GM12878 (cell line): ENCODE results near the gene RAB13. TPM values are rescaled to one million over a fixed set of nuclear protein-coding genes. Genes with fewer than 3 reads are reported as not detected.
A peak's percentile ranks its signal among the peaks of the same experiment; 100 is the strongest.

Experiments
- CREB1 ChIP-seq: IDR thresholded peaks from 2 replicates; pipeline ENCODE4 v1.6.1; 2012; ENCODE audit warnings: low read depth, mild to moderate bottlenecking, inconsistent platforms
- ESRRA ChIP-seq: IDR thresholded peaks from 2 replicates; pipeline ENCODE4 v1.6.1; 2012; ENCODE audit warnings: mild to moderate bottlenecking, low read length, improper control_type of control experiment
- HDGF ChIP-seq: fragments of 450-650 bp; IDR thresholded peaks from 2 replicates; pipeline ENCODE4 v1.6.1; 2016; ENCODE audit warnings: antibody characterized with exemption
- IKZF2 ChIP-seq, 2 experiments: fragments of 450-650 bp; IDR thresholded peaks; 2 replicates each; pipeline ENCODE4 v1.6.1; 2017; ENCODE audit warnings: mild to moderate bottlenecking in 2 of 2, moderate library complexity in 2 of 2
- MEF2A ChIP-seq: IDR thresholded peaks from 2 replicates; pipeline ENCODE4 v1.6.1; 2011; ENCODE audit warnings: low read depth, mild to moderate bottlenecking, low read length, moderate library complexity; ENCODE audit not compliant: insufficient read depth
- MXI1 ChIP-seq: fragments of 150-350 bp; IDR thresholded peaks from 2 replicates; pipeline ENCODE4 v1.6.1; 2011; ENCODE audit warnings: low read depth, mild to moderate bottlenecking, inconsistent platforms, low read length, improper control_type of control experiment
- POLR2A ChIP-seq: IDR thresholded peaks from 2 replicates; pipeline ENCODE4 v1.6.1; 2011; ENCODE audit warnings: low read depth, mild to moderate bottlenecking, low read length
- POU2F2 ChIP-seq: IDR thresholded peaks from 3 replicates; pipeline ENCODE4 v1.6.1; 2011; ENCODE audit warnings: low read depth, mild to moderate bottlenecking, low read length, borderline replicate concordance
- SIX5 ChIP-seq: IDR thresholded peaks from 2 replicates; pipeline ENCODE4 v1.6.1; 2011; ENCODE audit warnings: mild to moderate bottlenecking, low read depth, low read length, moderate library complexity; ENCODE audit not compliant: severe bottlenecking
- STAT1 ChIP-seq: fragments of 450-650 bp; conservative IDR thresholded peaks from 2 replicates; pipeline ENCODE4 v1.6.1; 2014; ENCODE audit warnings: antibody characterized with exemption, mild to moderate bottlenecking
- TAF1 ChIP-seq: IDR thresholded peaks from 2 replicates; pipeline ENCODE4 v1.6.1; 2011; ENCODE audit warnings: mild to moderate bottlenecking, low read depth, low read length, borderline replicate concordance
- TBL1XR1 ChIP-seq: IDR thresholded peaks from 2 replicates; pipeline ENCODE4 v1.6.1; 2012; ENCODE audit warnings: low read depth, low read length, improper control_type of control experiment
- YY1 ChIP-seq: IDR thresholded peaks from 2 replicates; pipeline ENCODE4 v1.6.1; 2011; ENCODE audit warnings: low read depth, mild to moderate bottlenecking, low read length
- polyA plus RNA-seq, 11 experiments: library from polyadenylated mRNA; depleted of rRNA in 4 of 11; unstranded in 6 of 11; stranded (reverse) in 5 of 11; fragments of >200 nt; fragmentation: Nextera tagmentation in 4 of 11; fragmentation: Illumina TruSeq in 1 of 11; extraction: Ambion mirVana in 4 of 11; extraction: Trizol in 1 of 11; gene quantifications; 1 replicate in 1 of 11; 2 replicates in 10 of 11; pipeline versions ENCODE4 v1.2.1 to v1.2.3, GENCODE V29; 2011 to 2016; ENCODE audit warnings: inconsistent platforms in 2 of 11, missing spikeins in 2 of 11, low read depth in 1 of 11
- total RNA-seq, 4 experiments: library from RNA; depleted of rRNA in 3 of 4; stranded (reverse); fragments of >200 nt in 3 of 4; fragmentation: Illumina TruSeq in 1 of 4; extraction: Trizol in 1 of 4; gene quantifications; 2 replicates each; pipeline versions ENCODE4 v1.2.1 to v1.2.3, GENCODE V29; 2013 to 2021
- TF ChIP-seq, protein P1 (sequence below): fragments of 450-650 bp; IDR thresholded peaks from 2 replicates; pipeline ENCODE4 v1.6.1; 2017; ENCODE audit warnings: mild to moderate bottlenecking, moderate library complexity
- TF ChIP-seq, protein P2 (sequence below): fragments of 450-650 bp; IDR thresholded peaks from 2 replicates; pipeline ENCODE4 v1.6.1; 2017; ENCODE audit warnings: low read depth, mild to moderate bottlenecking, moderate library complexity
- TF ChIP-seq, protein P3 (sequence below): IDR thresholded peaks from 2 replicates; pipeline ENCODE4 v1.6.1; 2011; ENCODE audit warnings: borderline replicate concordance, low read depth, mild to moderate bottlenecking, moderate library complexity, mixed read lengths, low read length; ENCODE audit not compliant: insufficient read depth; ENCODE audit errors: extremely low read length

RAB13 gene
- total and polyA plus RNA-seq, 10 of the 15 experiments (the other 5 are each of a cell fraction or from before 2014, with no cell fraction given) = 0.75 to 30.7 (median 15.9) TPM

DNA sequence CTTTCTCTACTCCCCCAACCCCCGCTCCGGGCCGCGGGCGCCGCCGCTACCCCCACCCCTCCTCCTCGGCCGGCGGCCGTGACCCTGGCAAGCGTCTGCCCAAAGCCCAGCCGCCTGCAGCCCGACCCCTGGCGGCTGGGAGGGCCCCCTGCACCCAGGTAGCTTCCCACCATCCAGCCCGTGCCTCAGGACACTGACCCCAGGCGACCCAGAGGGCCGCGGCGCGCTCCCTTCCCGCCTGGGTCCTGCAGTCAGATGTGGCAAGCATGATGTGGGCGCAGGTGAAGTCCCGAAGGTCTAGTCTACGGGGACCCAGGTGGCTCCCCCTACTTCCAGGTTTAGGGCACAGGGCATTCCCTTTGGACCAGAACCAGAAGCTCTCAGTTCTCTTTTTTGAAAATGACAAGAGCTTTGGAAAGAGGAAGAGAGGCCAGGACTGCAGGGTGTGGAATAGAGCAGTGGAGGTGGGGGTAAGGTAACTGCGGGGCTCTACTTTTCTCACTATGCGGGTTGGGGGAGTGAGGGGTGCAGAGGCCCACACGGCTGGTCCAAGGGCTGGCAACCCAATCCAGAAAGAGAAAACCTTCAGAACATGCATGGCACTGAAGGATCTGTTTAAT lies 39.4 kb downstream of the RAB13 start, which contains the start of gene DENND4B (continued):
- TF ChIP-seq, protein P1, sequence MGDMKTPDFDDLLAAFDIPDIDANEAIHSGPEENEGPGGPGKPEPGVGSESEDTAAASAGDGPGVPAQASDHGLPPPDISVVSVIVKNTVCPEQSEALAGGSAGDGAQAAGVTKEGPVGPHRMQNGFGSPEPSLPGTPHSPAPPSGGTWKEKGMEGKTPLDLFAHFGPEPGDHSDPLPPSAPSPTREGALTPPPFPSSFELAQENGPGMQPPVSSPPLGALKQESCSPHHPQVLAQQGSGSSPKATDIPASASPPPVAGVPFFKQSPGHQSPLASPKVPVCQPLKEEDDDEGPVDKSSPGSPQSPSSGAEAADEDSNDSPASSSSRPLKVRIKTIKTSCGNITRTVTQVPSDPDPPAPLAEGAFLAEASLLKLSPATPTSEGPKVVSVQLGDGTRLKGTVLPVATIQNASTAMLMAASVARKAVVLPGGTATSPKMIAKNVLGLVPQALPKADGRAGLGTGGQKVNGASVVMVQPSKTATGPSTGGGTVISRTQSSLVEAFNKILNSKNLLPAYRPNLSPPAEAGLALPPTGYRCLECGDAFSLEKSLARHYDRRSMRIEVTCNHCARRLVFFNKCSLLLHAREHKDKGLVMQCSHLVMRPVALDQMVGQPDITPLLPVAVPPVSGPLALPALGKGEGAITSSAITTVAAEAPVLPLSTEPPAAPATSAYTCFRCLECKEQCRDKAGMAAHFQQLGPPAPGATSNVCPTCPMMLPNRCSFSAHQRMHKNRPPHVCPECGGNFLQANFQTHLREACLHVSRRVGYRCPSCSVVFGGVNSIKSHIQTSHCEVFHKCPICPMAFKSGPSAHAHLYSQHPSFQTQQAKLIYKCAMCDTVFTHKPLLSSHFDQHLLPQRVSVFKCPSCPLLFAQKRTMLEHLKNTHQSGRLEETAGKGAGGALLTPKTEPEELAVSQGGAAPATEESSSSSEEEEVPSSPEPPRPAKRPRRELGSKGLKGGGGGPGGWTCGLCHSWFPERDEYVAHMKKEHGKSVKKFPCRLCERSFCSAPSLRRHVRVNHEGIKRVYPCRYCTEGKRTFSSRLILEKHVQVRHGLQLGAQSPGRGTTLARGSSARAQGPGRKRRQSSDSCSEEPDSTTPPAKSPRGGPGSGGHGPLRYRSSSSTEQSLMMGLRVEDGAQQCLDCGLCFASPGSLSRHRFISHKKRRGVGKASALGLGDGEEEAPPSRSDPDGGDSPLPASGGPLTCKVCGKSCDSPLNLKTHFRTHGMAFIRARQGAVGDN = no peak
- TF ChIP-seq, protein P2, sequence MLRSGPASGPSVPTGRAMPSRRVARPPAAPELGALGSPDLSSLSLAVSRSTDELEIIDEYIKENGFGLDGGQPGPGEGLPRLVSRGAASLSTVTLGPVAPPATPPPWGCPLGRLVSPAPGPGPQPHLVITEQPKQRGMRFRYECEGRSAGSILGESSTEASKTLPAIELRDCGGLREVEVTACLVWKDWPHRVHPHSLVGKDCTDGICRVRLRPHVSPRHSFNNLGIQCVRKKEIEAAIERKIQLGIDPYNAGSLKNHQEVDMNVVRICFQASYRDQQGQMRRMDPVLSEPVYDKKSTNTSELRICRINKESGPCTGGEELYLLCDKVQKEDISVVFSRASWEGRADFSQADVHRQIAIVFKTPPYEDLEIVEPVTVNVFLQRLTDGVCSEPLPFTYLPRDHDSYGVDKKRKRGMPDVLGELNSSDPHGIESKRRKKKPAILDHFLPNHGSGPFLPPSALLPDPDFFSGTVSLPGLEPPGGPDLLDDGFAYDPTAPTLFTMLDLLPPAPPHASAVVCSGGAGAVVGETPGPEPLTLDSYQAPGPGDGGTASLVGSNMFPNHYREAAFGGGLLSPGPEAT = peak; percentile 64
- no peak for TF ChIP-seq STAT1
- TF ChIP-seq POU2F2 = peak; percentile 33; the same call in 1 of the 3 replicates
- TF ChIP-seq IKZF2 (IDR thresholded peaks at IDR 0.05) = peak; percentile 83 to 86
- TF ChIP-seq TBL1XR1 = no peak
- no peak for TF ChIP-seq ESRRA
- 0 out of 2 replicates have a peak, but pooled peaks have one; percentile 50 for TF ChIP-seq CREB1
- peak; percentile 41 for TF ChIP-seq POLR2A
- TF ChIP-seq, protein P3, sequence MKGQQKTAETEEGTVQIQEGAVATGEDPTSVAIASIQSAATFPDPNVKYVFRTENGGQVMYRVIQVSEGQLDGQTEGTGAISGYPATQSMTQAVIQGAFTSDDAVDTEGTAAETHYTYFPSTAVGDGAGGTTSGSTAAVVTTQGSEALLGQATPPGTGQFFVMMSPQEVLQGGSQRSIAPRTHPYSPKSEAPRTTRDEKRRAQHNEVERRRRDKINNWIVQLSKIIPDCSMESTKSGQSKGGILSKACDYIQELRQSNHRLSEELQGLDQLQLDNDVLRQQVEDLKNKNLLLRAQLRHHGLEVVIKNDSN = no peak
- TF ChIP-seq YY1 = peak; percentile 73; the same call in 1 of the 2 replicates
- TF ChIP-seq HDGF = peak; percentile 79; the same call in 1 of the 2 replicates
- TF ChIP-seq SIX5 = no peak
- 0 out of 2 replicates have a peak, but pooled peaks have one; percentile 15 for TF ChIP-seq MEF2A
- TF ChIP-seq MXI1 = no peak
- TF ChIP-seq TAF1 = peak; percentile 73; the same call in 1 of the 2 replicates
- TF ChIP-seq, all 136 proteins: peak for 36
